HG03066 (cell line): Measurements from ENCODE around the gene PPP1R17.

Experiments
- ATAC-seq: cut with Tn5 transposase; IDR thresholded peaks from one replicate; pipeline ENCODE4 v1.9.1; 2021; ENCODE audit warnings: low read depth; ENCODE audit not compliant: unreplicated experiment

The PPP1R17 gene

GRCh38 chr7:31687024-31687748, at the start of gene PPP1R17:
TSS of gene PPP1R17 (plus strand) at chr7:31687215. CDS start at chr7:31692442, 5,227 bp downstream.
- no peak for ATAC-seq

- ATAC-seq: no peak
These were observed 46.6 kb upstream of the PPP1R17 start for GRCh38 chr7:31640381-31640780.

DNA sequence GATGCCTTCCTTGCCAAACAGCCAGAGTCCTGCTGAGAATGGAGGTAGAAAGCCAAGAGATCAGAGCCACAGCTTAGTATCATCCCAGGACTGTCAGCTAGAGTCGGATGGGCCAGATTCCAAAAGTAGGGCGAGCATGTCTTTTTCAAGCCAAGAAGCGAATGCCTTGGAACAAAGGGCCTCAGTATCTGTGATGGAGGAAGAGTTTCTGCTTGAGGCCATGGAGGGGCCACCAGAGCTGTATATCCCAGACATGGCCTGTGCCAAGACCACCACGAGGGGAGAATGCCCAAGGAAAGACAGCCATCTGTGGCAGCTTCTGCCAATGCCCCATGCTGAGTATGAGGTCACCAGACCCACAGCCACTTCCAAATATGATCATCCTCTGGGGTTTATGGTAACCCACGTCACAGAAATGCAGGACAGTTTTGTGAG, 44.3 kb upstream of the PPP1R17 start:
- ATAC-seq: no peak

- ATAC-seq: no peak
These were observed 40.1 kb upstream of the PPP1R17 start for GRCh38 chr7:31646942-31647341.

DNA sequence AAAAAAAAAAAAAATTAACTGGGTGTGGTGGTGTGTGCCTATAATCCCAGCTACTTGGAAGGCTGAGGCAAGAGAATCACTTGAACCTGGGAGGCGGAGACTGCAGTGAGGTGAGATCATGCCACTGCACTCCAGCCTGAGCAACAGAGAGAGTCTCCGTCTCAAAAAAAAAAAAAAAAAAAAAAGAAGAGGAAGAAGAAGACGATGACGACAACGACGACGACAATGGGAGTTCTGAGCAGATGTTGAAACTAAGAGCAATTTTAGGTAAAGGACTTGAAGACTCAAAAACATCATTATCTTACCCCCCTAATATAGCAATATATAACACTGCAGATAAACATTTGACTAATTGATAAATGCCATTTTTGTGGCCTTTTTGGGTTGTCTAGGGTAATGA, 39.5 kb upstream of the PPP1R17 start:
- no peak for ATAC-seq

GRCh38 chr7:31648288-31648687, 38.7 kb upstream of the PPP1R17 start:
- no peak for ATAC-seq

GRCh38 chr7:31648880-31649279, 38.1 kb upstream of the PPP1R17 start:
- no peak for ATAC-seq

- no peak for ATAC-seq
These were observed 35.6 kb upstream of the PPP1R17 start for GRCh38 chr7:31651234-31652062.

GRCh38 chr7:31652063-31652326, 35.0 kb upstream of the PPP1R17 start:
- no peak for ATAC-seq

- no peak for ATAC-seq
These were observed 23.9 kb upstream of the PPP1R17 start for GRCh38 chr7:31663072-31663471.

- no peak for ATAC-seq
These were observed 22.1 kb upstream of the PPP1R17 start for GRCh38 chr7:31664890-31665289.

GRCh38 chr7:31665546-31665945, 21.5 kb upstream of the PPP1R17 start:
- no peak for ATAC-seq

DNA sequence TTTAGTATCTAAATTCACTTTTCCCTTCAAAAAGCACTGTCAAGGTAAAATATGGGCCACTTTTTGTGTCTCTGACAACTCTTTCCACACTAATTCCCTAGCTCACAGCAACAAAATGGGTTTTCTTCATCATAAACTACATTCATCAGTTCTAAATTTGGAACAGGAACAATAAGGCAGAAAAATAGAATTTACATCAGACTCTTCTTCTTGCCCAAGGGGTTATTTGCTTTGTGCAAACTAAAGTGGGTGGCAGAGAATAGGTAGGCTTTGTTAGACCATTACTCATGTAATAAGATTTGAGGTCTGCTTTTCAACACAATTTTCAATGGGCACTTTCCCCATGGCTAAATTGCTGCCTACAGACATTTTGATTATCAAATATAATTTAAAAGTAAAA, 17.6 kb upstream of the PPP1R17 start:
- no peak for ATAC-seq

- ATAC-seq: no peak
These were observed 7.3 kb upstream of the PPP1R17 start for GRCh38 chr7:31679574-31680305.

- ATAC-seq: no peak
These were observed 3.4 kb upstream of the PPP1R17 start for GRCh38 chr7:31683445-31684225.

- peak; percentile 97 for ATAC-seq
These were observed 1.4 kb downstream of the PPP1R17 start for GRCh38 chr7:31688372-31688771.

DNA sequence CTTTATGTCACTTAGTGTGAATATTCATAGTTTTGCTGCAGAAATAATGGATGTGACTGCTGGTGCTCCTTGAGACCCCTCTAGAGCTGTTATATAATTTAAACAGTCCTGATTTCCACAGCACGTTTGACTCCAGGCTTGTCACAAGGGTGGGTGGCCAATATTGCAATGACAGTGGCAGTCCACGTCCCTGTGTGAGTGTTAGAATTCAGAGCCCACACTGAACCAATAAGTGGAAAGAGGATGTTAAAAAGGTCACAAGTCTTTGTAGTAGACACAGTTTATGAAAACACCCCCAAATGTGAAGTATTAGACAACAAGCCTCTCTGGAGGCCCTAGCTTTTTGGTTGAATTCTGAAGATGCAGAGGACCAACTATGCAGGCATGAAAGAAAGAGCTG, 2.0 kb downstream of the PPP1R17 start:
- no peak for ATAC-seq

- no peak for ATAC-seq
These were observed 3.9 kb downstream of the PPP1R17 start for GRCh38 chr7:31690935-31691334.

DNA sequence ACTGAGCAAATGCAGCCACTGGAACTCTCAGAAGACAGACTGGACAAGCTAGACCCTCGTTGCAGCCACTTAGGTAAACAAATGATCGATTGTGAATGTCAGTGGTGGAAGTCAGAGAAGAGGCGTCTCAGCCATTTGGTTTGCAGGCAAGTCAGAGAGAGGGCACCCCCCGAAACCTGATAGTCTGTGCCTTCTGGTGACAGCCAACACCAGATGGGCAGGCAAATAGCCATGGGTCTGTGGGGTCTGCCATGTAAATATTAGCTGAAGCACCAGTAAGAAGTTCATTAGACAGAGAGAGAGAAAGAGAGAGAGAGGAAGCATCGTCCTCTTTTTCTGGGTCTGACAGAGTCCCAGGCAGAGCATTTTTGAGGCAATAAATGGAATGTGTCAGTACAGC, 5.4 kb downstream of the PPP1R17 start:
- ATAC-seq: no peak

DNA sequence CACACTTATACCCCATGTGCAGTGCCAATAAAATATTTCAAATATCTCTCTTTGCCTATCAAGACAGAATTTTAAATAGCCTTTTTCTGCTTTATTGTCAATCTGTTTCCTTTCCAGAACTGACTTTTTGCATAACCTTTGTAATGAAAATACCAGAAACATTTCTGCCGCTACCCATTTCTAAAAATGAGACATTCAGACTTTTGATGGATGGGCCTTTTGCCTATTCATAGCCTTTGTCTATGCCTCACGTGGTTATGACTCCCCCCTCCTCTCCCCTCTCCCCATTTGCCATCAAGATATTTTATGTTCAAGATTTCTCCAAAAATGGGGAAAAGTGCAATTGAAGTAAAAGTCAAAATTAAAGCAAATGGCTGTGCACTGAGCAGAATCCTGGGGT, 5.9 kb downstream of the PPP1R17 start:
- ATAC-seq: no peak
